ENCODE measurements around the gene MPG.
"Not testable (repeated sequence)": the region's sequence is repeated elsewhere in the genome, so short reads cannot be mapped to it uniquely, and the experiment has no call there.

Gene MPG

GRCh38 chr16:36336-36984, 41.6 kb upstream of the MPG start:
- no peak for DNase-seq (ENCODE audit: insufficient read length, low spot score)
- no peak for FAIRE-seq
- TF ChIP-seq, protein P1, sequence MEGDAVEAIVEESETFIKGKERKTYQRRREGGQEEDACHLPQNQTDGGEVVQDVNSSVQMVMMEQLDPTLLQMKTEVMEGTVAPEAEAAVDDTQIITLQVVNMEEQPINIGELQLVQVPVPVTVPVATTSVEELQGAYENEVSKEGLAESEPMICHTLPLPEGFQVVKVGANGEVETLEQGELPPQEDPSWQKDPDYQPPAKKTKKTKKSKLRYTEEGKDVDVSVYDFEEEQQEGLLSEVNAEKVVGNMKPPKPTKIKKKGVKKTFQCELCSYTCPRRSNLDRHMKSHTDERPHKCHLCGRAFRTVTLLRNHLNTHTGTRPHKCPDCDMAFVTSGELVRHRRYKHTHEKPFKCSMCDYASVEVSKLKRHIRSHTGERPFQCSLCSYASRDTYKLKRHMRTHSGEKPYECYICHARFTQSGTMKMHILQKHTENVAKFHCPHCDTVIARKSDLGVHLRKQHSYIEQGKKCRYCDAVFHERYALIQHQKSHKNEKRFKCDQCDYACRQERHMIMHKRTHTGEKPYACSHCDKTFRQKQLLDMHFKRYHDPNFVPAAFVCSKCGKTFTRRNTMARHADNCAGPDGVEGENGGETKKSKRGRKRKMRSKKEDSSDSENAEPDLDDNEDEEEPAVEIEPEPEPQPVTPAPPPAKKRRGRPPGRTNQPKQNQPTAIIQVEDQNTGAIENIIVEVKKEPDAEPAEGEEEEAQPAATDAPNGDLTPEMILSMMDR (IDR thresholded peaks at IDR 0.05; ENCODE audit: insufficient read depth, missing control alignments): no peak

- TF ChIP-seq, protein P1 (IDR thresholded peaks at IDR 0.05; ENCODE audit: insufficient read depth, missing control alignments): no peak
Measured at GRCh38 chr16:37511-37910, 40.5 kb upstream of the MPG start.

DNA sequence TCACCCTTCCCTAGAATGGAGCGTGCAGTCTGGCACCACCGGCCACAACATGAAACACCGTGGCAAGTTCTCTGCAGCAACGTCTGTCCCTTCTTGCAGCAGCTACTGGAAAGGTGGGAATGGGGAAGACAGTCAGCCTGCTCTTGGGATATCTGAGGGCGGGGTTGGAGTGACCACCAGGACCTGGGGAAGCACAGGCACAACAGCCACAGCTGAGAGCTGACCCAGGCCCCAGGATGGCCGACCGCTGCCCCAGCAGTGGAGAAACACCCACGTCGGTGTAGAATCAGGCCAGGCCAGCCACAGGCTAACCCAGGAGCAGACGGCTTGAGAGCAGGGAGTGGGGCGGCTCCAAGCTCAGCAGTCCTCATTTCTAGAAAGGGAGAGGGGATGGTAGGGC, 39.8 kb upstream of the MPG start:
- not testable (repeated sequence) for FAIRE-seq; DNase-seq (ENCODE audit: insufficient read length, low spot score)

More at GRCh38 chr16:37511-37910, 40.5 kb upstream of the MPG start:
- no peak for FAIRE-seq
- no peak for DNase-seq (ENCODE audit: insufficient read length, low spot score)

DNA sequence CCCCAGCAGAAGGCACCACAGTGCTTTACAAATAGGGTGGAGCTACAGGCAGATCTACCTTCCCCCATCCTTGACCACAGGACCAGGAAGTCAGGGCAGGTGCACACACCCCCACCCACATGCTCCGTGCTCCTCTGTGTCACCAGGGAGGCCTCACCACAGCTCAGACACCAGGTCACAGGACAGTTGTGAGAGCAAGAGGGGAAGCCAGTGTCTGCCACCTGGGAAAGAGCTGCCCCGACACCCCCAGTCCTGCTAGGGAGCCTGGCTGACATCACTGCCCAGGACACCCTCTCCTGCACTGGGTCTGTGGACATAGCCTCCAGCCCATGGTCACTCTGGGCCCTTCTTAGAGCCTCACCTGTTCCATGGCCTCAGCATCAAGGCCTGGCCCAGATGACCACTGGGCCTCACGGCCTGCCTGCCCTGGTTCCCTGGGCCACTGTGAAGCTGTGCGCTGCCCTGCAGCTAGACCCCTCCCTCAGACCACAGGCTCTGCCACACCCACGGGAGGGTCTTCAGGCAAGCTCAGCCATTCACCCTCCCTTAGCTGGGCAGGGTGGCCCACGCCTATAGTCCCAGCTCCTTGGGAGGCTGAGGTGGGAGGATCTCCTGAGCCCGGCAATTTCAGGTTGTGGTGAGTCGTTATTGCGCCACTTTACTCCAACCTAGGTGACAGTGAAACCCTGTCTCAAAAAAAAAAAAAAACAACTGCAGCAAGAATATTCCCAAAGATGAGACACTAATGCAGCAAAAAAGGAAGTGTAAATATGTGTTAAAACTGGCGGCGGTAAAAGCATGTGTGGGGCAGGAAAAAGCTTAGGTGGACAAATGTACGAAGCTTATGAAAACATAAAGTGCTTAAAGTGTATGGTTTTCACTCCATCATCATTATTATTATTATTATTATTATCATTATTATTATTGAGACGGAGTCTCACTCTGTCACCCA, 38.8 kb upstream of the MPG start:
- DNase-seq (ENCODE audit: insufficient read length, low spot score): no peak
- TF ChIP-seq, protein P1 (IDR thresholded peaks at IDR 0.05; ENCODE audit: insufficient read depth, missing control alignments): no peak
- FAIRE-seq: no peak

DNA sequence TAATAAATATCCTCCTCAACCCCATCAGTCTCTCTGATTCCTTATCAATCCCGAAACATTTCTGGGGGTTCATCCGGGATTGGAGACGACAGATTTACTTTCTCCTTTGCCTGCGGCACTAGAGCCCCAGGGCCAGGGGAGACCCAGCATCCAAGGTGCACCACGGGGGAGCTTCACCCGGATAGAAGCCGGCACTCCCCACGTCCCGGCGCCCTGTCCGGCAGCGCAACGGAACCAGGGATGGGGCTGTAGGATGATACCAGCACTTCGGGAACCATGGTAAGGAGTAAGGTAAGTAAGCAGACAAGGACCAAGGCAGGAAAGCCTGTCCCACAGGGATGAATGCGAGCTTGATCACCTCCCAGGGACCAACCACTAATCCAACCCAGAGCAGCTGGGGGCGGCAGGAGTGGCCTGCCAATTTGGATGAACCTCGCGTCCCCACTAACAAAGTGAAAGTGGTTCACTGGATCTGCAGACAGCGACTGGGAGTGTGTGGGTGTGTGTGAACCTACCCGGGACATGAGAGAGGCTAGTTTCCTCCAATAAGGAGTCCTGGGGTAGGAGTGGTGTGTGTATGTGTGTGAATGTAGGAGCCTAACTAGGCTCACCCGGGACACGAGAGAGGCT, 36.5 kb upstream of the MPG start:
- FAIRE-seq: no peak
- TF ChIP-seq, protein P1 (IDR thresholded peaks at IDR 0.05; ENCODE audit: insufficient read depth, missing control alignments): no peak

DNA sequence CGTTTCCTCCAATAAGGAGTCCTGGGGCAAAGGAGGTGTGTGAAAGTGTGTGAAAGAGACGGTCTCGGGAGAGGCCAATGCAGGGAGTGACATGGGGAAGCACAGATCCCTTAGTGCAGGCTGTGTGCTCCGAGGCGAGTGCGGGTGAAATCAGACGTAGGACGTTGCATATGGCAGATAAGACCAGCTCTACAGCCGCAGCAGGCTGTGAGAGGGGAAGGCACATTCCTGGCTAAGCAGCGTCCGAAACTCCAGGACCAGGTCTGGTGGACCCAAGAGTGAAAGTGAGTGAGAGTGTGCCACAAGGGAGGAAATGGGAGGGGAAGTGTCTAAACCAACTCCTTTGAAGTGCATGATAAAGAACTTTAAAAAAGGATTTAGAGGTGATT, 36.0 kb upstream of the MPG start:
- TF ChIP-seq, protein P1 (IDR thresholded peaks at IDR 0.05; ENCODE audit: insufficient read depth, missing control alignments): no peak
- FAIRE-seq: no peak
- DNase-seq (ENCODE audit: insufficient read length, low spot score): no peak

More for the DNA sequence above, 36.5 kb upstream of the MPG start:
- no peak for DNase-seq (ENCODE audit: insufficient read length, low spot score)

GRCh38 chr16:42691-43090, 35.3 kb upstream of the MPG start:
- no peak for DNase-seq (ENCODE audit: insufficient read length, low spot score)
- FAIRE-seq: no peak
- TF ChIP-seq, protein P1 (IDR thresholded peaks at IDR 0.05; ENCODE audit: insufficient read depth, missing control alignments): no peak

Measured in D721Med (cell line).